IMR-90 (cell line): Measurements from ENCODE around the gene C6orf47. TPM values are rescaled to one million over a fixed set of nuclear protein-coding genes. Genes with fewer than 3 reads are reported as not detected.

Experiments used
- ATAC-seq: fragments of 200-7000 bp; cut with Tn5 transposase; 2 replicates; pipeline ENCODE4 v1.9.1; 2020; ENCODE audit warnings: low read depth, mild to moderate bottlenecking, moderate library complexity
- BruUV-seq: library from RNA; stranded (reverse); fragments of 400-500 nt; replicated peaks from 2 replicates; lab custom pipeline; 2021; lab: Mats Ljungman, UMichigan
- CTCF ChIA-PET: fragments of 300-600 bp; formaldehyde crosslinking; extraction: SDS; loops from one replicate; lab custom pipeline; 2021; ENCODE audit warnings: antibody characterized with exemption; lab: Yijun Ruan, JAX
- POLR2A ChIA-PET: fragments of 300-600 bp; sonication (Branson Sonifier 250); formaldehyde crosslinking; loops from one replicate; lab custom pipeline; 2022; ENCODE audit warnings: antibody characterized with exemption; ENCODE audit not compliant: unreplicated experiment; lab: Charles Lee
- DNase-seq: peaks from one replicate; pipeline ENCODE4 v3.0.0; 2013
- H2AFZ ChIP-seq: replicated peaks from 2 replicates; pipeline ENCODE3; 2013; ENCODE audit warnings: low read length, mild to moderate bottlenecking; ENCODE audit not compliant: poor library complexity
- H2AK5ac ChIP-seq: 2 replicates; pipeline ENCODE4 v1.6.1; 2013; ENCODE audit warnings: low read depth, low read length, inconsistent platforms
- H2AK9ac ChIP-seq: replicated peaks from 2 replicates; pipeline ENCODE3; 2013; ENCODE audit warnings: mild to moderate bottlenecking, low read depth, low read length, moderate library complexity; ENCODE audit not compliant: poor library complexity
- H2BK120ac ChIP-seq: 2 replicates; pipeline ENCODE4 v1.6.1; 2013; ENCODE audit warnings: low read depth, low read length, inconsistent platforms
- H2BK15ac ChIP-seq: 3 replicates; pipeline ENCODE4 v1.6.1; 2013; ENCODE audit warnings: low read depth, low read length, inconsistent platforms
- H2BK20ac ChIP-seq: 2 replicates; pipeline ENCODE4 v1.6.1; 2013; ENCODE audit warnings: low read depth, mild to moderate bottlenecking, inconsistent platforms, low read length, moderate library complexity
- H2BK5ac ChIP-seq: 2 replicates; pipeline ENCODE4 v1.6.1; 2013; ENCODE audit warnings: mild to moderate bottlenecking, low read depth, low read length, inconsistent platforms; ENCODE audit not compliant: poor library complexity, severe bottlenecking
- H3K14ac ChIP-seq: replicated peaks from 2 replicates; pipeline ENCODE4 v1.6.1; 2013; ENCODE audit warnings: low read depth, low read length, inconsistent platforms
- H3K18ac ChIP-seq: 2 replicates; pipeline ENCODE4 v1.6.1; 2013; ENCODE audit warnings: low read depth, low read length, control low read depth
- H3K23ac ChIP-seq: 2 replicates; pipeline ENCODE4 v1.6.1; 2013; ENCODE audit warnings: low read depth, low read length, inconsistent platforms
- H3K27ac ChIP-seq: 2 replicates; pipeline ENCODE4 v1.5.1; 2013; ENCODE audit warnings: mild to moderate bottlenecking, control low read depth, low read length; ENCODE audit not compliant: insufficient read depth
- H3K27me3 ChIP-seq: 2 replicates; pipeline ENCODE4 v1.6.1; 2013; ENCODE audit warnings: low read length; ENCODE audit not compliant: control insufficient read depth, insufficient read depth
- H3K36me3 ChIP-seq: 2 replicates; pipeline ENCODE4 v1.6.1; 2013; ENCODE audit warnings: low read length, mixed read lengths; ENCODE audit not compliant: control insufficient read depth, insufficient read depth
- H3K4ac ChIP-seq: 2 replicates; pipeline ENCODE4 v1.6.1; 2013; ENCODE audit warnings: low read depth, low read length, inconsistent platforms
- H3K4me1 ChIP-seq: 2 replicates; pipeline ENCODE4 v1.6.1; 2013; ENCODE audit warnings: low read length, mixed read lengths; ENCODE audit not compliant: control insufficient read depth, insufficient read depth
- H3K4me2 ChIP-seq: 2 replicates; pipeline ENCODE4 v1.6.1; 2013; ENCODE audit warnings: low read depth, mild to moderate bottlenecking, control low read depth, low read length, moderate library complexity
- H3K4me3 ChIP-seq: 2 replicates; pipeline ENCODE4 v1.5.1; 2013; ENCODE audit warnings: low read depth, mild to moderate bottlenecking, control low read depth, low read length, moderate library complexity; ENCODE audit not compliant: insufficient read depth
- H3K56ac ChIP-seq: 2 replicates; pipeline ENCODE4 v1.6.1; 2013; ENCODE audit warnings: low read length, inconsistent platforms; ENCODE audit not compliant: insufficient read depth; ENCODE audit errors: extremely low read depth
- H3K79me1 ChIP-seq, 2 experiments: 2 replicates each; pipeline ENCODE4 v1.6.1; 2013; ENCODE audit warnings: low read length in 2 of 2, inconsistent platforms in 1 of 2, low read depth in 1 of 2
- H3K9ac ChIP-seq: 2 replicates; pipeline ENCODE4 v1.6.1; 2013; ENCODE audit warnings: low read depth, low read length, control low read depth
- H3K9me1 ChIP-seq: 2 replicates; pipeline ENCODE4 v1.6.1; 2013; ENCODE audit warnings: low read length, inconsistent platforms; ENCODE audit not compliant: insufficient read depth
- H3K9me3 ChIP-seq: 2 replicates; pipeline ENCODE4 v1.6.1; 2013; ENCODE audit warnings: low read length; ENCODE audit not compliant: control insufficient read depth, insufficient read depth
- H4K20me1 ChIP-seq: 2 replicates; pipeline ENCODE4 v1.6.1; 2013; ENCODE audit warnings: low read length, inconsistent platforms; ENCODE audit not compliant: insufficient read depth
- H4K5ac ChIP-seq: 2 replicates; pipeline ENCODE4 v1.6.1; 2013; ENCODE audit warnings: mild to moderate bottlenecking, low read depth, low read length, control low read depth
- H4K8ac ChIP-seq, 2 experiments: 2 replicates each; pipeline ENCODE4 v1.6.1; 2013; ENCODE audit warnings: low read depth in 2 of 2, low read length in 2 of 2, control low read depth in 1 of 2, inconsistent platforms in 1 of 2
- H4K91ac ChIP-seq: 2 replicates; pipeline ENCODE4 v1.6.1; 2013; ENCODE audit warnings: low read depth, low read length, inconsistent platforms; ENCODE audit not compliant: insufficient read depth
- BHLHE40 ChIP-seq: fragments of 150-350 bp; IDR thresholded peaks from 2 replicates; pipeline ENCODE4 v1.6.1; 2016; ENCODE audit warnings: mild to moderate bottlenecking, low read depth, low read length
- CEBPB ChIP-seq: IDR thresholded peaks from 2 replicates; pipeline ENCODE4 v1.6.1; 2012; ENCODE audit warnings: low read depth, low read length, improper control_type of control experiment
- CHD1 ChIP-seq: IDR thresholded peaks from 2 replicates; pipeline ENCODE4 v1.6.1; 2012; ENCODE audit warnings: low read depth, low read length, improper control_type of control experiment
- FOS ChIP-seq: fragments of 150-350 bp; IDR thresholded peaks from 2 replicates; pipeline ENCODE4 v1.6.1; 2016; ENCODE audit warnings: low read depth, low read length
- MAFK ChIP-seq: IDR thresholded peaks from 2 replicates; pipeline ENCODE4 v1.6.1; 2012; ENCODE audit warnings: low read depth, low read length, improper control_type of control experiment
- MXI1 ChIP-seq: IDR thresholded peaks from 2 replicates; pipeline ENCODE4 v1.6.1; 2012; ENCODE audit warnings: low read depth, mild to moderate bottlenecking, low read length, moderate library complexity, borderline replicate concordance
- RAD21 ChIP-seq: IDR thresholded peaks from 2 replicates; pipeline ENCODE4 v1.6.1; 2012; ENCODE audit warnings: low read length, improper control_type of control experiment
- SMC3 ChIP-seq: fragments of 150-350 bp; IDR thresholded peaks from 2 replicates; pipeline ENCODE4 v1.6.1; 2016; ENCODE audit warnings: low read depth, mild to moderate bottlenecking, antibody characterized with exemption, low read length, moderate library complexity
- WGBS, 2 experiments: methylation state at CpG; one replicate each; pipeline versions ENCODE4 v1.1.5 to v1.1.7; 2013; ENCODE audit warnings: missing lambda C conversion rate in 2 of 2; ENCODE audit not compliant: insufficient read length in 1 of 2; ENCODE audit errors: extremely low coverage in 2 of 2; 5-methylcytosine and 5-hydroxymethylcytosine counted together
- dilution Hi-C: fragments of 300-500 bp; cut with HindIII; formaldehyde crosslinking; loops from one replicate; pipeline ENCODE4 v1.14.3; 2018; ENCODE audit warnings: low sequenced_read_pairs; ENCODE audit not compliant: unreplicated experiment
- in situ Hi-C: fragments of 300-500 bp; cut with MboI; formaldehyde crosslinking; loops from 3 replicates; pipeline ENCODE4 v1.14.3; 2019; ENCODE audit warnings: low sequenced_read_pairs, inconsistent platforms, mixed read lengths
- intact Hi-C: fragments of 100-400 bp; cut with micrococcal nuclease; formaldehyde crosslinking; loops from 2 replicates; pipeline ENCODE4 v1.10.0; 2022
- polyA plus RNA-seq, 3 experiments: library from polyadenylated mRNA; depleted of rRNA; stranded (reverse); fragments of >200 nt; gene quantifications; 2 replicates each; pipeline ENCODE4 v1.2.3, GENCODE V29; 2012; ENCODE audit warnings: low replicate concordance in 1 of 3
- total RNA-seq: library from RNA; depleted of rRNA; stranded (reverse); fragments of >200 nt; gene quantifications from 2 replicates; pipeline ENCODE4 v1.2.3, GENCODE V29; 2012
- TF ChIP-seq, protein P1 (sequence below): conservative IDR thresholded peaks from 2 replicates; pipeline ENCODE4 v1.5.1; 2012; ENCODE audit warnings: mild to moderate bottlenecking, low read depth, low read length, improper control_type of control experiment

The C6orf47 gene
- total and polyA plus RNA-seq, 2 of the 4 experiments (the other 2 are of a cell fraction), result 8.9 to 14.2 TPM

DNA sequence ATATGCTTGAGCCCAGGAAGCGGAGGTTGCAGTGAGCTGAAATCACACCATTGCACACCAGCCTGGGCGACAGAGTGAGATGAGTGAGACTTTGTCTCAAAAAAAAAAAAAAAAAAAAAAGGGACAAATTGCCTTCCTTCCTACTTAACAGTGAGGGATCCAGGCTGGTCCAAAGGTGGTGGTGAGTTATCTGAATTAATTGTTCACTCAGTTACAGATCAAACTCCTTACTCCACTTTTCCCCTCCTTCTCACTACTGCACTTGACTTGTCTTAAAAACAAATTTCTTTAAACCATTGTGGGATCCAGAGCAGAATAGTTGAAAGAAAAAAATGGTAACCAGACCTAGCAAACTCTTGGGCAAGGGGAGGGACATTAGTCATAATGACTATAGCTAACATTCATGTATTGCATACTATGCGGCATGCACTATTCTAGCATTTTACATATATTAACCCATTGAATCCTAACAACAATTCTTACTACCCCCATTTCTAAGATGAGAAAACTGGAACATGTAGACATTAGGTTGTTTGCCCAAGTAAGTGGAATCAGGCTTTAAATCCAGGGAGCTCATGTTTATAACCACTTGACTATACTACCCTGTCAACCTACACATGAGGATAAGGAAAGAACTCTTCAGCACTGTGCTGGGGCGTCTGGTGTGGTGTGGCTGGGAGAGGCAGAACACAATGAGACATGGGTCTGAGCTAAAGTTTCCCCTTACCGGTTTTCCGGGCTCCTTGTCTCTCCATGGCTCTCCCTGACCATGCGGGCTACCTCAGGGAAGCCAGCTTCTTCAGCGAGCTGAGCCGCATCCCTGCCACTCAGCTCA, 2.8 kb upstream of the C6orf47 start:
- peak overlapping the region; percentile 49 for H3K9ac ChIP-seq
- H3K36me3 ChIP-seq, result peaks cover 17% of the 10 kb centered on the region
- H3K27me3 ChIP-seq, result no peaks in the 10 kb centered on the region
- H2BK15ac ChIP-seq, result peak overlapping the region; percentile 63; the same call in 2 of the 3 replicates
- ChIA-PET POLR2A (interaction anchor here (0.5 to 1.4 kb wide), 5 partner anchors 11 to 253 kb away, joined by 3 to 8 read pairs (median 5); partner anchors contain the start of gene BAG6), CTCF (interaction anchor here (0.9 to 1.3 kb wide), 3 partner anchors 10 to 11 kb away, joined by 3 to 5 read pairs (median 3); partner anchors contain the start of gene BAG6)
- H3K79me1 ChIP-seq, result peaks cover 11 to 83% of the 10 kb centered on the region in 2 experiments
- H3K18ac ChIP-seq, result no peak overlapping the region
- peak overlapping the region; percentile 80 for H3K27ac ChIP-seq
- H3K4me3 ChIP-seq, result peak overlapping the region; percentile 74
- H4K91ac ChIP-seq, result peak overlapping the region; percentile 36; the same call in 1 of the 2 replicates
- peak overlapping the region; percentile 44 to 68; a peak in 3 of 4 replicates for H4K8ac ChIP-seq
- dilution Hi-C loops, result no loop called here
- no peaks in the 10 kb centered on the region for H3K9me3 ChIP-seq
- H3K23ac ChIP-seq, result peak overlapping the region; percentile 66
- H4K20me1 ChIP-seq, result peaks cover 11% of the 10 kb centered on the region
- no TSS peak for BruUV-seq
- H3K4me1 ChIP-seq, result peaks cover 20% of the 10 kb centered on the region
- H2AFZ ChIP-seq, result peak overlapping the region; percentile 79
- peak overlapping the region; percentile 74 for H3K4me2 ChIP-seq
- ATAC-seq (no peak), DNase-seq (peak; percentile 70)
- 0 out of 2 replicates have a peak overlapping the region, but pooled peaks have one; percentile 9 for H4K5ac ChIP-seq
- intact Hi-C loops, result loop anchor here (5.0 kb wide), 1 partner anchor 169 kb away; no protein-coding TSS in a partner anchor
- peak overlapping the region; percentile 82 for H2BK5ac ChIP-seq
- peak overlapping the region; percentile 84 for H2AK5ac ChIP-seq
- 60% methylated on average over 2 of the region's 9 CpGs; no CpG with 5 or more reads in 1 of the 2 experiments for WGBS, 2 experiments
- peak overlapping the region; percentile 46 for H3K56ac ChIP-seq
- peak overlapping the region; percentile 47 for H3K14ac ChIP-seq
- H2AK9ac ChIP-seq, result peak overlapping the region; percentile 99
- peak overlapping the region; percentile 20; the same call in 1 of the 2 replicates for H2BK20ac ChIP-seq
- H3K9me1 ChIP-seq, result peaks cover 6% of the 10 kb centered on the region; the same call in 1 of the 2 replicates
- peak overlapping the region; percentile 75 for H2BK120ac ChIP-seq
- TF ChIP-seq MAFK (no peak), RAD21 (no peak), BHLHE40 (no peak), FOS (0 out of 2 replicates have a peak, but pooled peaks have one; percentile 6), CHD1 (no peak), SMC3 (no peak), CEBPB (peak; percentile 92), MXI1 (no peak)
- TF ChIP-seq, protein P1, sequence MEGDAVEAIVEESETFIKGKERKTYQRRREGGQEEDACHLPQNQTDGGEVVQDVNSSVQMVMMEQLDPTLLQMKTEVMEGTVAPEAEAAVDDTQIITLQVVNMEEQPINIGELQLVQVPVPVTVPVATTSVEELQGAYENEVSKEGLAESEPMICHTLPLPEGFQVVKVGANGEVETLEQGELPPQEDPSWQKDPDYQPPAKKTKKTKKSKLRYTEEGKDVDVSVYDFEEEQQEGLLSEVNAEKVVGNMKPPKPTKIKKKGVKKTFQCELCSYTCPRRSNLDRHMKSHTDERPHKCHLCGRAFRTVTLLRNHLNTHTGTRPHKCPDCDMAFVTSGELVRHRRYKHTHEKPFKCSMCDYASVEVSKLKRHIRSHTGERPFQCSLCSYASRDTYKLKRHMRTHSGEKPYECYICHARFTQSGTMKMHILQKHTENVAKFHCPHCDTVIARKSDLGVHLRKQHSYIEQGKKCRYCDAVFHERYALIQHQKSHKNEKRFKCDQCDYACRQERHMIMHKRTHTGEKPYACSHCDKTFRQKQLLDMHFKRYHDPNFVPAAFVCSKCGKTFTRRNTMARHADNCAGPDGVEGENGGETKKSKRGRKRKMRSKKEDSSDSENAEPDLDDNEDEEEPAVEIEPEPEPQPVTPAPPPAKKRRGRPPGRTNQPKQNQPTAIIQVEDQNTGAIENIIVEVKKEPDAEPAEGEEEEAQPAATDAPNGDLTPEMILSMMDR, result no peak
- peak overlapping the region; percentile 80 for H3K4ac ChIP-seq
- in situ Hi-C loops, result no loop called here
